Thoracic aorta (tissue), 2 donors: ENCODE results near the gene ANKRD12. TPM values are rescaled to one million over a fixed set of nuclear protein-coding genes. Genes with fewer than 3 reads are reported as not detected.

ENCODE experiments used
- ATAC-seq: fragments of 150-250 bp; one replicate; pipeline ENCODE4 v1.8.0; 2017; ENCODE audit warnings: low read depth; ENCODE audit not compliant: insufficient number of reproducible peaks, low FRiP score
- DNase-seq: peaks from one replicate; pipeline ENCODE4 v3.0.0-alpha.2; 2020; ENCODE audit warnings: low spot score
- H3K27ac ChIP-seq, 2 donors: fragments of 200-600 bp; sonication (generic); 1 replicate in 1 of 2; 2 replicates in 1 of 2; pipeline ENCODE4 v1.5.1; 2016; ENCODE audit warnings: mild to moderate bottlenecking in 2 of 2, moderate library complexity in 2 of 2
- H3K27me3 ChIP-seq: fragments of 200-600 bp; sonication (generic); replicated peaks from 2 replicates; pipeline ENCODE4 v1.6.0; 2016; ENCODE audit warnings: mild to moderate bottlenecking; ENCODE audit not compliant: insufficient read depth
- H3K36me3 ChIP-seq: fragments of 200-600 bp; sonication (generic); one replicate; pipeline ENCODE4 v1.5.1; 2016
- H3K4me1 ChIP-seq, 2 donors: fragments of 200-600 bp; sonication (generic); 1 replicate in 1 of 2; 2 replicates in 1 of 2; pipeline versions ENCODE4 v1.5.1 to v1.6.0; 2016; ENCODE audit warnings: low read depth in 2 of 2, mild to moderate bottlenecking in 1 of 2; ENCODE audit not compliant: control insufficient read depth in 1 of 2
- H3K4me3 ChIP-seq: fragments of 200-600 bp; sonication (generic); 2 replicates; pipeline ENCODE4 v1.5.1; 2016; ENCODE audit warnings: mild to moderate bottlenecking
- H3K9me3 ChIP-seq: fragments of 200-600 bp; sonication (generic); 2 replicates; pipeline ENCODE4 v1.5.1; 2016
- total RNA-seq, 2 donors: library from RNA; depleted of rRNA; stranded (reverse); fragments of >200 nt; gene quantifications; one replicate each; pipeline versions ENCODE4 v1.1.0 to v1.2.3, GENCODE V29; 2016
- TF ChIP-seq, protein P1 (sequence below): fragments of 200-600 bp; sonication (generic); IDR thresholded peaks from one replicate; pipeline ENCODE4 v1.5.1; 2019; ENCODE audit warnings: antibody characterized with exemption

The ANKRD12 gene
- total RNA-seq, 2 donors from 2014 or later, result 35.6 to 70.3 TPM

- no peak for ATAC-seq
- DNase-seq, result no peak
- peaks cover 3 to 4% of the 10 kb centered on the region in 2 donors for H3K4me1 ChIP-seq
- TF ChIP-seq, protein P1, sequence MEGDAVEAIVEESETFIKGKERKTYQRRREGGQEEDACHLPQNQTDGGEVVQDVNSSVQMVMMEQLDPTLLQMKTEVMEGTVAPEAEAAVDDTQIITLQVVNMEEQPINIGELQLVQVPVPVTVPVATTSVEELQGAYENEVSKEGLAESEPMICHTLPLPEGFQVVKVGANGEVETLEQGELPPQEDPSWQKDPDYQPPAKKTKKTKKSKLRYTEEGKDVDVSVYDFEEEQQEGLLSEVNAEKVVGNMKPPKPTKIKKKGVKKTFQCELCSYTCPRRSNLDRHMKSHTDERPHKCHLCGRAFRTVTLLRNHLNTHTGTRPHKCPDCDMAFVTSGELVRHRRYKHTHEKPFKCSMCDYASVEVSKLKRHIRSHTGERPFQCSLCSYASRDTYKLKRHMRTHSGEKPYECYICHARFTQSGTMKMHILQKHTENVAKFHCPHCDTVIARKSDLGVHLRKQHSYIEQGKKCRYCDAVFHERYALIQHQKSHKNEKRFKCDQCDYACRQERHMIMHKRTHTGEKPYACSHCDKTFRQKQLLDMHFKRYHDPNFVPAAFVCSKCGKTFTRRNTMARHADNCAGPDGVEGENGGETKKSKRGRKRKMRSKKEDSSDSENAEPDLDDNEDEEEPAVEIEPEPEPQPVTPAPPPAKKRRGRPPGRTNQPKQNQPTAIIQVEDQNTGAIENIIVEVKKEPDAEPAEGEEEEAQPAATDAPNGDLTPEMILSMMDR, result no peak
- no peaks in the 10 kb centered on the region for H3K27me3 ChIP-seq
- H3K27ac ChIP-seq, result no peak overlapping the region
- peaks cover 9% of the 10 kb centered on the region for H3K9me3 ChIP-seq
- peaks cover 7% of the 10 kb centered on the region for H3K36me3 ChIP-seq
- no peak overlapping the region for H3K4me3 ChIP-seq
Measured at GRCh38 chr18:9232977-9233376, 96.4 kb downstream of the ANKRD12 start.

DNA sequence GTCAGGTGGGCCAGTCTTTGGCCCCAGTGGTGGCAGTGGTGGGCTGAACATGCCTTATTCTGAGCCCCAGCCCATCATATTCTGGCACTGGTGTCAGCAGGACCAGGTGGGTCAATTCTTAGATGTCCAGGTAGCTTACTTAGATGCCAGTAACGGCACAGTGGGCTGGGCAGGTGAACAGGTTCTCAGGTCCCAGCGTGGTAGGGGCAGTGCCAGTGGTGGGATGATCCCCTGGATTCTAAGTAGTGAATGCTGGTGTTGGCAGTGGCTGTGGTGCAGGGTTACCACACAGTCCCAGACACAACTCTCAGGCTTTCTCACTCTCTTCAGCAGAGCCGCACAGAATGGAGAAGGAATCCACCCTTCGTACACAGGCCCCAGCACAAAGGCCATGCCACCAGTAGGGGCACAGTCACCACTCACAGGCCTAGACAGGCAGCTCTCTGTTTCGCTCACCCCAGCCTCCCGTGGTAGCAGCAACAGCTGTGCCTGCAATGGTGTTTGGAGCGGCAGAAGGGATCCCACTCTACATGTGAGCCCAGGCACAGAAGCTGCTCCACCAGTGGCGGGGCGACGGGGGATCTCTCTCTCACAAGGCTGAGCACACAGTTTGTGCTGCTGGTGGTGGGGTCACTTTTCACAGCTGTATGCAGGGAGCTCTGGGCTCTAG lies 97.3 kb downstream of the ANKRD12 start:
- Histone ChIP-seq H3K27me3 (no peaks in the 10 kb centered on the region), H3K27ac (no peak overlapping the region), H3K4me3 (no peak overlapping the region), H3K36me3 (peaks cover 7% of the 10 kb centered on the region), H3K4me1 (peaks cover 3 to 4% of the 10 kb centered on the region in 2 donors), H3K9me3 (peaks cover 9% of the 10 kb centered on the region)
- TF ChIP-seq, protein P1, result no peak
- ATAC-seq, result no peak
- DNase-seq, result no peak

DNA sequence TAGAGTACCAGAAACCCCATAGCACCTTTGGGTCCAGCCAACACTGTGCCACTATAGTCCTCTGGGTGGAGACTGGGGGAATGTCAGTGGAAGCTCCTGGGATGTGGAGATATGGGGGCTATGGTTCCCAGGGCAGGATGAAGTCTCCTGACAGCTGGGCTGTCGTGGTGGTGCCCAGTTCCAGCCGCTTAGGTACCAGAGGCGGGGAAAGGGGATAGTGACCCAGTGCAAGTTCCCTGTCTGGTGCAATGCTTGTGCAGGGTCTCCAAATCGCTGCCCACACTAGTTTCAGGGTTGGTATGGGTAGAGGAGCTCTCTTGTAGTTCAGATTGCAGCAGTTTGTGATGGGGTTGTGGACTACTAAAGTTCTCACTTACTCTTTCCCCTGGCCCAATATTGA lies 97.9 kb downstream of the ANKRD12 start:
- Histone ChIP-seq H3K36me3 (peaks cover 7% of the 10 kb centered on the region), H3K9me3 (peaks cover 9% of the 10 kb centered on the region), H3K4me3 (no peak overlapping the region), H3K27ac (no peak overlapping the region), H3K27me3 (no peaks in the 10 kb centered on the region), H3K4me1 (peaks cover 0 to 3% of the 10 kb centered on the region in 2 donors)
- ATAC-seq (no peak), DNase-seq (no peak)
- TF ChIP-seq, protein P1, result no peak

DNA sequence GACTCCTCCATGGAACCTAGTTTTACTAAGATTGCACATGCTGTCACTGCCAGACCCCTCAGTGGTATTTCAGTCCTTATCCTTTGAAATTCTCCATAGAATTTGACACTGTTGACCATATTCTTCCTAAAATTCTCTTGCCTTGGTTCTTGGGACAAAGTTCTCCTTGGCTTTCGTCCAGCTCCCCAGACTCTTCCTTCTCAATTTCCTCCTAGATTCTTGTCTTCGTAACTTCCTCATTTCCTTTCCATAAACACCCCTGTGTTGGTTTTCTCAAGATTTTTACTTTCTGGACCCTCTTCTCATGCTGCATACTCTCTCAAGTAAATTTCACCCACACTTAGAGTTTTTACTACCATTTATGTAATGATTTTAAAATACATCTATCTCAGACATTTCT lies 101.4 kb downstream of the ANKRD12 start:
- Histone ChIP-seq H3K27me3 (no peaks in the 10 kb centered on the region), H3K36me3 (peaks cover 3% of the 10 kb centered on the region), H3K4me1 (no peaks in the 10 kb centered on the region), H3K4me3 (no peak overlapping the region), H3K27ac (no peak overlapping the region), H3K9me3 (no peaks in the 10 kb centered on the region)
- TF ChIP-seq, protein P1, result no peak
- ATAC-seq (no peak), DNase-seq (no peak)

DNA sequence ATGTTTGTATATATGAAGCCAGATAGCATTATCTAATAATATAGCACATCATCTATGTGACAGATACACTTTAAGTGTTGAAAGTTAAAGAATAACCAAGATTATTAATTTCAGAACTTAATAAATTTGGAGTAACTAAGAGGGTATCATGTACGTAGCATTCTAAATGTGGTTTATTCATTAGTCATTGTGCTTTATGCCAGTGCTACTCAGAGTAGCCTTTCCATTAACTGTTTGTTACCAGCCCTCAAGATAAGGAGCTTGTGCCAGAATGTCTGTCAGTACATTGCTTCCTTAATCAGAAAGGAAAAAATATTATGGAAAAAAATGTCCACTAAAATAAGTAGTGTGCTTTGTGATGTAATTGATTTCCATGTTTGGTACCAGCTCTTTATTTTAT lies 103.1 kb downstream of the ANKRD12 start:
- Histone ChIP-seq H3K36me3 (no peaks in the 10 kb centered on the region), H3K4me3 (no peak overlapping the region), H3K27me3 (no peaks in the 10 kb centered on the region), H3K27ac (no peak overlapping the region), H3K4me1 (no peaks in the 10 kb centered on the region), H3K9me3 (no peaks in the 10 kb centered on the region)
- DNase-seq, result no peak
- TF ChIP-seq, protein P1, result no peak
- no peak for ATAC-seq
